GM12878 (cell line): ENCODE data around the gene ALOXE3.

Source experiments
- HDAC2 ChIP-seq: fragments of 200-600 bp; sonication (generic); IDR thresholded peaks from 2 replicates; pipeline ENCODE4 v1.6.1; 2017
- IKZF1 ChIP-seq: fragments of 450-650 bp; conservative IDR thresholded peaks from 2 replicates; pipeline ENCODE4 v1.6.1; 2017; ENCODE audit warnings: antibody characterized with exemption, mild to moderate bottlenecking
- POLR2A ChIP-seq: IDR thresholded peaks from 2 replicates; pipeline ENCODE4 v1.6.1; 2011; ENCODE audit warnings: low read depth, mild to moderate bottlenecking, low read length
- SUZ12 ChIP-seq: fragments of 200-600 bp; sonication (generic); IDR thresholded peaks from one replicate; pipeline ENCODE4 v1.6.1; 2018; ENCODE audit warnings: antibody characterized with exemption, mild to moderate bottlenecking; ENCODE audit not compliant: unreplicated experiment
- YY1 ChIP-seq: IDR thresholded peaks from 2 replicates; pipeline ENCODE4 v1.6.1; 2011; ENCODE audit warnings: low read depth, mild to moderate bottlenecking, low read length
- TF ChIP-seq, protein P1 (sequence below): fragments of 450-650 bp; IDR thresholded peaks from 2 replicates; pipeline ENCODE4 v1.6.1; 2017; ENCODE audit warnings: antibody characterized with exemption, mild to moderate bottlenecking, moderate library complexity
- TF ChIP-seq, protein P2 (sequence below): IDR thresholded peaks from 2 replicates; pipeline ENCODE4 v1.6.1; 2012; ENCODE audit warnings: low read depth, low read length, improper control_type of control experiment
- TF ChIP-seq, protein P3 (sequence below), 3 experiments: IDR thresholded peaks in 2 of 3; conservative IDR thresholded peaks in 1 of 3; 2 replicates each; pipeline ENCODE4 v1.5.1; 2011; ENCODE audit warnings: low read depth in 3 of 3, low read length in 3 of 3, mild to moderate bottlenecking in 3 of 3, control low read depth in 2 of 3, moderate library complexity in 2 of 3, inconsistent platforms in 1 of 3, mixed read lengths in 1 of 3; ENCODE audit not compliant: control insufficient read depth in 2 of 3, insufficient read depth in 1 of 3; ENCODE audit errors: extremely low read depth in 1 of 3

DNA sequence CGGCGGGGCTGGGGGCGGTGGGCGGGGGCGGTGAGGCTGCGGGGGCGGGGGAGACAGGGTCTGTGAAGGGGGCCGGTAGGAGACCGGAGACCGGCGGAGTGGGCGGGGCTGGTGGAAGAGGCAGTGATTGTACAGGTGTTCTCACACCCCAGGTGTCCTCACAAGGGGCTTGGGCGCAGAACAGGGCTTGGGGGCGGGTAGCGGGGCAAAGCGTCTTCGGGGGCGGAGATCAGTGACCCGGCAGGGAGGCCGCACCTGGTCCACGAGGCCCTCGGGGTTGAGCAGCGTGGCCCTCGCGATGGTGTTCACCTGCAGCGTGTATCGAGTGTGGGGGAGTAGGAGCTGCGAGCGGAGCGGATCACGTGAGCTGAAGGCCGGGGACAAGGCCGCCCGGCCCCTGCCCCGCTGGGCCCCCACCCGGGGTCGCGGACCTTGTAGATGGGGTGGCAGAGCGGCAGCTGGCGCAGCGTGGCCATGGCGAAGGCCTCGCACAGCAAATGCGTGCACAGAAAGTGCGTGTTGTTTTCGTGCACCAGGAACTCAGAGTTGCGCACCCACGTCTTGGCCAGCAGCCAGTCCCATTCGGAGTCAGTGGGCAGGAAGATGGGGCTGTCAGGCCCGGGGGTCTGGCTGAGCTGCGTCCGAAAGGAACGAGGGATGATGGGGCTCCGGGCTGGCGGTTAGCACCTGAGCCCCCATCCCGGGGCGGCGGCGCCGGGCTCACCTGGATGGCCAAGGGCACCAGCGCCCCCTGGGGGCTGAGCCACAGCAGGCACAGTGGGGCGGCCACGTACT, 8.5 kb downstream of the ALOXE3 start:
- TF ChIP-seq, protein P1, sequence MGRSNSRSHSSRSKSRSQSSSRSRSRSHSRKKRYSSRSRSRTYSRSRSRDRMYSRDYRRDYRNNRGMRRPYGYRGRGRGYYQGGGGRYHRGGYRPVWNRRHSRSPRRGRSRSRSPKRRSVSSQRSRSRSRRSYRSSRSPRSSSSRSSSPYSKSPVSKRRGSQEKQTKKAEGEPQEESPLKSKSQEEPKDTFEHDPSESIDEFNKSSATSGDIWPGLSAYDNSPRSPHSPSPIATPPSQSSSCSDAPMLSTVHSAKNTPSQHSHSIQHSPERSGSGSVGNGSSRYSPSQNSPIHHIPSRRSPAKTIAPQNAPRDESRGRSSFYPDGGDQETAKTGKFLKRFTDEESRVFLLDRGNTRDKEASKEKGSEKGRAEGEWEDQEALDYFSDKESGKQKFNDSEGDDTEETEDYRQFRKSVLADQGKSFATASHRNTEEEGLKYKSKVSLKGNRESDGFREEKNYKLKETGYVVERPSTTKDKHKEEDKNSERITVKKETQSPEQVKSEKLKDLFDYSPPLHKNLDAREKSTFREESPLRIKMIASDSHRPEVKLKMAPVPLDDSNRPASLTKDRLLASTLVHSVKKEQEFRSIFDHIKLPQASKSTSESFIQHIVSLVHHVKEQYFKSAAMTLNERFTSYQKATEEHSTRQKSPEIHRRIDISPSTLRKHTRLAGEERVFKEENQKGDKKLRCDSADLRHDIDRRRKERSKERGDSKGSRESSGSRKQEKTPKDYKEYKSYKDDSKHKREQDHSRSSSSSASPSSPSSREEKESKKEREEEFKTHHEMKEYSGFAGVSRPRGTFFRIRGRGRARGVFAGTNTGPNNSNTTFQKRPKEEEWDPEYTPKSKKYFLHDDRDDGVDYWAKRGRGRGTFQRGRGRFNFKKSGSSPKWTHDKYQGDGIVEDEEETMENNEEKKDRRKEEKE, result no peak
- TF ChIP-seq, protein P2, sequence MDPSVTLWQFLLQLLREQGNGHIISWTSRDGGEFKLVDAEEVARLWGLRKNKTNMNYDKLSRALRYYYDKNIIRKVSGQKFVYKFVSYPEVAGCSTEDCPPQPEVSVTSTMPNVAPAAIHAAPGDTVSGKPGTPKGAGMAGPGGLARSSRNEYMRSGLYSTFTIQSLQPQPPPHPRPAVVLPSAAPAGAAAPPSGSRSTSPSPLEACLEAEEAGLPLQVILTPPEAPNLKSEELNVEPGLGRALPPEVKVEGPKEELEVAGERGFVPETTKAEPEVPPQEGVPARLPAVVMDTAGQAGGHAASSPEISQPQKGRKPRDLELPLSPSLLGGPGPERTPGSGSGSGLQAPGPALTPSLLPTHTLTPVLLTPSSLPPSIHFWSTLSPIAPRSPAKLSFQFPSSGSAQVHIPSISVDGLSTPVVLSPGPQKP, result no peak
- TF ChIP-seq POLR2A (no peak), IKZF1 (peak; percentile 39; the same call in 1 of the 2 replicates), SUZ12 (no peak), YY1 (peak; percentile 81), HDAC2 (no peak)
- TF ChIP-seq, protein P3, sequence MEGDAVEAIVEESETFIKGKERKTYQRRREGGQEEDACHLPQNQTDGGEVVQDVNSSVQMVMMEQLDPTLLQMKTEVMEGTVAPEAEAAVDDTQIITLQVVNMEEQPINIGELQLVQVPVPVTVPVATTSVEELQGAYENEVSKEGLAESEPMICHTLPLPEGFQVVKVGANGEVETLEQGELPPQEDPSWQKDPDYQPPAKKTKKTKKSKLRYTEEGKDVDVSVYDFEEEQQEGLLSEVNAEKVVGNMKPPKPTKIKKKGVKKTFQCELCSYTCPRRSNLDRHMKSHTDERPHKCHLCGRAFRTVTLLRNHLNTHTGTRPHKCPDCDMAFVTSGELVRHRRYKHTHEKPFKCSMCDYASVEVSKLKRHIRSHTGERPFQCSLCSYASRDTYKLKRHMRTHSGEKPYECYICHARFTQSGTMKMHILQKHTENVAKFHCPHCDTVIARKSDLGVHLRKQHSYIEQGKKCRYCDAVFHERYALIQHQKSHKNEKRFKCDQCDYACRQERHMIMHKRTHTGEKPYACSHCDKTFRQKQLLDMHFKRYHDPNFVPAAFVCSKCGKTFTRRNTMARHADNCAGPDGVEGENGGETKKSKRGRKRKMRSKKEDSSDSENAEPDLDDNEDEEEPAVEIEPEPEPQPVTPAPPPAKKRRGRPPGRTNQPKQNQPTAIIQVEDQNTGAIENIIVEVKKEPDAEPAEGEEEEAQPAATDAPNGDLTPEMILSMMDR (IDR thresholded peaks at IDR 0.05 in 2 of 3, conservative IDR thresholded peaks at IDR 0.05 in 1 of 3; ENCODE audit: control insufficient read depth in 2 of 3, extremely low read depth in 1 of 3, insufficient read depth in 1 of 3, low read depth in 3 of 3, low read length in 3 of 3), result peak; percentile 85 to 97 (median 94)
